HepG2 (cell line): ENCODE data around the gene BMPR1B. TPM values are rescaled to one million over a fixed set of nuclear protein-coding genes. Genes with fewer than 3 reads are reported as not detected.

ENCODE experiments used
- ATAC-seq: fragments of 200-7000 bp; cut with Tn5 transposase; 3 replicates; pipeline ENCODE4 v1.9.1; 2020; ENCODE audit warnings: mild to moderate bottlenecking, moderate library complexity
- BruUV-seq: library from RNA; stranded (reverse); fragments of 400-500 nt; replicated peaks from 2 replicates; lab custom pipeline; 2021; lab: Mats Ljungman, UMichigan
- CTCF ChIA-PET: fragments of 300-600 bp; formaldehyde crosslinking; extraction: SDS; loops from one replicate; lab custom pipeline; 2021; ENCODE audit warnings: low total read pairs, inconsistent platforms, low intra/inter-chr PET ratio; lab: Yijun Ruan, JAX
- POLR2A ChIA-PET: fragments of 350-600 bp; sonication (Branson Sonifier 250); formaldehyde crosslinking; loops from one replicate; lab custom pipeline; 2020; ENCODE audit warnings: antibody characterized with exemption, inconsistent platforms; lab: Yijun Ruan, JAX
- DNase-seq: peaks from one replicate; pipeline ENCODE4 v3.0.0-alpha.2; 2015; ENCODE audit warnings: low spot score
- FAIRE-seq: peaks from 3 replicates; lab custom pipeline; 2011; peaks lifted over from hg19 to GRCh38; lab: Jason Lieb, UNC
- H2AFZ ChIP-seq: one replicate; pipeline ENCODE4 v1.6.1; 2011; ENCODE audit warnings: low read length, inconsistent platforms
- H3K27ac ChIP-seq: fragments of 300-600 bp; 3 replicates; pipeline ENCODE4 v1.8.0; 2011; ENCODE audit warnings: mixed run types, mild to moderate bottlenecking, mixed read lengths, low read length, inconsistent platforms; ENCODE audit not compliant: insufficient read depth; ENCODE audit errors: extremely low read length
- H3K27me3 ChIP-seq, 2 experiments: fragments of 200-600 bp in 1 of 2; 2 replicates in 1 of 2; 3 replicates in 1 of 2; pipeline versions ENCODE4 v1.6.0 to v1.8.0; 2011; ENCODE audit warnings: low read length in 2 of 2, mild to moderate bottlenecking in 2 of 2, moderate library complexity in 2 of 2, inconsistent platforms in 1 of 2; ENCODE audit not compliant: insufficient read depth in 2 of 2, control insufficient read depth in 1 of 2
- H3K36me3 ChIP-seq, 2 experiments: fragments of 200-600 bp in 1 of 2; replicated peaks in 1 of 2; 2 replicates in 1 of 2; 3 replicates in 1 of 2; pipeline versions ENCODE4 v1.5.1 to v1.8.0; 2011; ENCODE audit warnings: low read length in 2 of 2, inconsistent platforms in 1 of 2; ENCODE audit not compliant: insufficient read depth in 2 of 2, control insufficient read depth in 1 of 2
- H3K4me1 ChIP-seq: 2 replicates; pipeline ENCODE4 v1.5.1; 2012; ENCODE audit warnings: low read length, inconsistent platforms; ENCODE audit not compliant: insufficient read depth
- H3K4me2 ChIP-seq: 2 replicates; pipeline ENCODE4 v1.6.0; 2011; ENCODE audit warnings: low read depth, low read length, inconsistent platforms
- H3K4me3 ChIP-seq, 3 experiments: fragments of 200-600 bp in 1 of 3; sonication (generic), shearing (Covaris generic) in 1 of 3; replicated peaks in 1 of 3; 2 replicates each; pipeline ENCODE4 v1.5.1; 2011 to 2016; ENCODE audit warnings: low read length in 3 of 3, inconsistent platforms in 2 of 3, low read depth in 2 of 3, mild to moderate bottlenecking in 2 of 3, control low read depth in 1 of 3, mixed read lengths in 1 of 3; ENCODE audit not compliant: insufficient read depth in 1 of 3
- H3K79me2 ChIP-seq: one replicate; pipeline ENCODE4 v1.6.1; 2011; ENCODE audit warnings: low read length, inconsistent platforms; ENCODE audit not compliant: insufficient read depth
- H3K9ac ChIP-seq: 2 replicates; pipeline ENCODE4 v1.6.0; 2011; ENCODE audit warnings: mild to moderate bottlenecking, low read depth, low read length, inconsistent platforms; ENCODE audit not compliant: insufficient read depth
- H3K9me3 ChIP-seq: 2 replicates; pipeline ENCODE4 v1.5.1; 2012; ENCODE audit warnings: mild to moderate bottlenecking, low read length
- H4K20me1 ChIP-seq: 2 replicates; pipeline ENCODE4 v1.6.0; 2011; ENCODE audit warnings: inconsistent platforms, mild to moderate bottlenecking, low read length, moderate library complexity; ENCODE audit not compliant: insufficient read depth
- AFF4 ChIP-seq: sonication (generic); formaldehyde crosslinking; IDR thresholded peaks from 2 replicates; pipeline ENCODE4 v1.4.0; 2020; ENCODE audit warnings: missing genetic modification reagents
- CSRNP2 ChIP-seq: sonication (generic); formaldehyde crosslinking; conservative IDR thresholded peaks from 2 replicates; pipeline ENCODE4 v1.8.0; 2022; ENCODE audit warnings: low read depth, missing genetic modification reagents
- DBP ChIP-seq: sonication (generic); formaldehyde crosslinking; IDR thresholded peaks from 2 replicates; pipeline ENCODE4 v1.4.0; 2020; ENCODE audit warnings: missing genetic modification reagents; ENCODE audit errors: not compliant biosample characterization
- JUN ChIP-seq: sonication (generic); formaldehyde crosslinking; IDR thresholded peaks from 2 replicates; pipeline ENCODE4 v1.4.0; 2020; ENCODE audit warnings: mild to moderate bottlenecking, missing genetic modification reagents
- MBNL3 ChIP-seq: fragments of 250-450 bp; sonication (Bioruptor Pico); conservative IDR thresholded peaks from 2 replicates; pipeline ENCODE4 v1.8.0; 2022; ENCODE audit warnings: mild to moderate bottlenecking, inconsistent platforms
- NFATC3 ChIP-seq: sonication (generic); formaldehyde crosslinking; IDR thresholded peaks from 2 replicates; pipeline ENCODE4 v1.5.1; 2020; ENCODE audit warnings: mild to moderate bottlenecking, missing genetic modification reagents
- PBX3 ChIP-seq: sonication (generic); formaldehyde crosslinking; IDR thresholded peaks from 2 replicates; pipeline ENCODE4 v1.8.1; 2023; ENCODE audit warnings: missing genetic modification reagents, inconsistent platforms, borderline replicate concordance
- ZNF12 ChIP-seq: sonication (generic); formaldehyde crosslinking; IDR thresholded peaks from 2 replicates; pipeline ENCODE4 v1.5.0; 2020; ENCODE audit warnings: missing genetic modification reagents
- ZNF331 ChIP-seq: sonication (generic); formaldehyde crosslinking; IDR thresholded peaks from 2 replicates; pipeline ENCODE4 v1.4.0; 2020; ENCODE audit warnings: missing genetic modification reagents
- ZNF777 ChIP-seq: sonication (generic); formaldehyde crosslinking; IDR thresholded peaks from 2 replicates; pipeline ENCODE4 v1.4.0; 2020; ENCODE audit warnings: missing genetic modification reagents
- WGBS: methylation state at CpG from one replicate; pipeline ENCODE4 v1.1.6; 2017; ENCODE audit warnings: low lambda C conversion rate; 5-methylcytosine and 5-hydroxymethylcytosine counted together
- in situ Hi-C: cut with HindIII; loops from 2 replicates; pipeline ENCODE4 v1.10.0; 2017; ENCODE audit warnings: low pct_unique_long_range_greater_than_20kb; ENCODE audit not compliant: extremely low pct_ligation_motif_present
- intact Hi-C: fragments of 100-400 bp; cut with micrococcal nuclease; formaldehyde crosslinking; loops from one replicate; pipeline ENCODE4 v1.10.0; 2022; ENCODE audit not compliant: unreplicated experiment
- polyA plus RNA-seq, 8 experiments: library from polyadenylated mRNA; depleted of rRNA in 3 of 8; stranded (reverse) in 7 of 8; unstranded in 1 of 8; fragments of >200 nt; fragmentation: Illumina TruSeq in 4 of 8; extraction: Trizol in 4 of 8; gene quantifications; 2 replicates each; pipeline versions ENCODE4 v1.2.1 to v1.2.3, GENCODE V29; 2011 to 2016; ENCODE audit warnings: low read depth in 4 of 8, missing spikeins in 1 of 8, mixed read lengths in 1 of 8; ENCODE audit not compliant: insufficient read depth in 1 of 8
- total RNA-seq, 5 experiments: library from RNA; depleted of rRNA; stranded (reverse); fragments of >200 nt; fragmentation: Illumina TruSeq; extraction: Trizol; gene quantifications; 2 replicates each; pipeline ENCODE4 v1.2.3, GENCODE V29; 2016; ENCODE audit warnings: low read depth in 1 of 5
- TF ChIP-seq, protein P1 (sequence below): sonication (generic); formaldehyde crosslinking; conservative IDR thresholded peaks from 2 replicates; pipeline ENCODE4 v1.4.0; 2020; ENCODE audit warnings: mild to moderate bottlenecking, missing genetic modification reagents, moderate library complexity

Gene BMPR1B
- total and polyA plus RNA-seq, 2 of the 13 experiments (the other 11 are each of a cell fraction or from before 2014, with no cell fraction given): 0.07 TPM; not detected in 1

DNA sequence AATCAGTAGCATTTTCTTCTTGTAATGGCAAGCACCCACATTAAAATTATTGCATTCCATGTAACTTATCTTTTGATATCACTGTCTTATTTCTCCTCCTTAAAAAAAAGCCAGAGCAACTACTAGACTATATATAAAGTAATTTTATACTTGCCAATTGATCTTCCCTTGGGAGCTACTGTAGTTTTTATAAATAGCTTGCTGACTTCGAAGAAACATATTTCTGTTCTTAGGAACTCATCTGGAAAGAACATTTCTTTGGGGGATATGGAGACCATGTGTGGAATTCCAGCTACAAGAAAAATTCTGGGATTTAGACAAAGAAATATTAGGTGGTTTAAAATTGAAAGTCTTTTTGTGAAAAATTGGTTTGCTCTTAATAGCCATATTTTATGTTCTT lies 94.9 kb downstream of the BMPR1B start:
- FAIRE-seq: no peak

More for the DNA sequence above, 94.9 kb downstream of the BMPR1B start:
- Histone ChIP-seq H4K20me1 (no peaks in the 10 kb centered on the region), H3K9me3 (no peaks in the 10 kb centered on the region)
- WGBS: 0% methylated on average over 1 of the region's 1 CpG
- ATAC-seq: no peak
- TF ChIP-seq JUN (CRISPR knock-in tag): no peak
- TF ChIP-seq ZNF12 (CRISPR knock-in tag): no peak
- TF ChIP-seq NFATC3: no peak
- no peak for TF ChIP-seq AFF4 (CRISPR knock-in tag)
- TF ChIP-seq CSRNP2 (CRISPR knock-in tag): no peak
- no peak for TF ChIP-seq MBNL3 (CRISPR knock-in tag)
- no peak for TF ChIP-seq ZNF331 (CRISPR knock-in tag)
- no peak for TF ChIP-seq ZNF777
- no peak for TF ChIP-seq DBP (CRISPR knock-in tag)
- no peak for TF ChIP-seq PBX3 (CRISPR knock-in tag)
- TF ChIP-seq, protein P1, sequence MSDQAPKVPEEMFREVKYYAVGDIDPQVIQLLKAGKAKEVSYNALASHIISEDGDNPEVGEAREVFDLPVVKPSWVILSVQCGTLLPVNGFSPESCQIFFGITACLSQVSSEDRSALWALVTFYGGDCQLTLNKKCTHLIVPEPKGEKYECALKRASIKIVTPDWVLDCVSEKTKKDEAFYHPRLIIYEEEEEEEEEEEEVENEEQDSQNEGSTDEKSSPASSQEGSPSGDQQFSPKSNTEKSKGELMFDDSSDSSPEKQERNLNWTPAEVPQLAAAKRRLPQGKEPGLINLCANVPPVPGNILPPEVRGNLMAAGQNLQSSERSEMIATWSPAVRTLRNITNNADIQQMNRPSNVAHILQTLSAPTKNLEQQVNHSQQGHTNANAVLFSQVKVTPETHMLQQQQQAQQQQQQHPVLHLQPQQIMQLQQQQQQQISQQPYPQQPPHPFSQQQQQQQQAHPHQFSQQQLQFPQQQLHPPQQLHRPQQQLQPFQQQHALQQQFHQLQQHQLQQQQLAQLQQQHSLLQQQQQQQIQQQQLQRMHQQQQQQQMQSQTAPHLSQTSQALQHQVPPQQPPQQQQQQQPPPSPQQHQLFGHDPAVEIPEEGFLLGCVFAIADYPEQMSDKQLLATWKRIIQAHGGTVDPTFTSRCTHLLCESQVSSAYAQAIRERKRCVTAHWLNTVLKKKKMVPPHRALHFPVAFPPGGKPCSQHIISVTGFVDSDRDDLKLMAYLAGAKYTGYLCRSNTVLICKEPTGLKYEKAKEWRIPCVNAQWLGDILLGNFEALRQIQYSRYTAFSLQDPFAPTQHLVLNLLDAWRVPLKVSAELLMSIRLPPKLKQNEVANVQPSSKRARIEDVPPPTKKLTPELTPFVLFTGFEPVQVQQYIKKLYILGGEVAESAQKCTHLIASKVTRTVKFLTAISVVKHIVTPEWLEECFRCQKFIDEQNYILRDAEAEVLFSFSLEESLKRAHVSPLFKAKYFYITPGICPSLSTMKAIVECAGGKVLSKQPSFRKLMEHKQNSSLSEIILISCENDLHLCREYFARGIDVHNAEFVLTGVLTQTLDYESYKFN (CRISPR knock-in tag): no peak
- TF ChIP-seq, all 625 proteins: peak for 0
- Histone ChIP-seq H3K36me3 (no peaks in the 10 kb centered on the region), H3K9ac (no peak overlapping the region), H3K27ac (no peak overlapping the region), H2AFZ (no peak overlapping the region), H3K27me3 (no peaks in the 10 kb centered on the region), H3K4me3 (no peak overlapping the region), H3K4me1 (no peaks in the 10 kb centered on the region), H3K4me2 (no peak overlapping the region), H3K79me2 (no peaks in the 10 kb centered on the region)
- intact Hi-C loops (no loop called here), in situ Hi-C loops (no loop called here)
- CTCF ChIA-PET: no interaction called here
- DNase-seq: no peak
- POLR2A ChIA-PET: no interaction called here
- BruUV-seq: no TSS peak
